H9 (cell line): ENCODE measurements around the gene KCNMA1. TPM values are rescaled to one million over a fixed set of nuclear protein-coding genes. Genes with fewer than 3 reads are reported as not detected.

Experiments used
- DNase-seq: peaks from one replicate; pipeline ENCODE4 v3.0.0-alpha.2; 2017
- H2AFZ ChIP-seq: one replicate; pipeline ENCODE4 v1.6.1; 2013; ENCODE audit warnings: mild to moderate bottlenecking, low read length, control low read depth, moderate library complexity
- H2AK5ac ChIP-seq: 2 replicates; pipeline ENCODE4 v1.6.1; 2013; ENCODE audit warnings: low read length, control low read depth, mixed read lengths; ENCODE audit not compliant: insufficient read length
- H2BK120ac ChIP-seq: one replicate; pipeline ENCODE4 v1.6.1; 2013; ENCODE audit warnings: low read depth, mild to moderate bottlenecking, low read length, control low read depth, inconsistent platforms; ENCODE audit not compliant: poor library complexity, severe bottlenecking
- H2BK12ac ChIP-seq: 2 replicates; pipeline ENCODE4 v1.6.1; 2013; ENCODE audit warnings: low read length, control low read depth, mixed read lengths, low read depth; ENCODE audit not compliant: insufficient read length
- H2BK15ac ChIP-seq: 2 replicates; pipeline ENCODE4 v1.6.1; 2013; ENCODE audit warnings: low read depth, low read length, control low read depth
- H2BK20ac ChIP-seq: one replicate; pipeline ENCODE4 v1.6.1; 2013; ENCODE audit warnings: low read depth, mild to moderate bottlenecking, low read length, control low read depth, inconsistent platforms; ENCODE audit not compliant: poor library complexity, severe bottlenecking
- H2BK5ac ChIP-seq: 2 replicates; pipeline ENCODE4 v1.6.1; 2013; ENCODE audit warnings: low read length, control low read depth, mixed read lengths; ENCODE audit not compliant: insufficient read length
- H3K14ac ChIP-seq: 2 replicates; pipeline ENCODE4 v1.6.1; 2013; ENCODE audit warnings: low read length, control low read depth; ENCODE audit not compliant: insufficient read depth
- H3K18ac ChIP-seq: 2 replicates; pipeline ENCODE4 v1.6.1; 2013; ENCODE audit warnings: low read depth, mild to moderate bottlenecking, mixed read lengths, low read length, control low read depth; ENCODE audit not compliant: insufficient read length
- H3K23ac ChIP-seq: 2 replicates; pipeline ENCODE4 v1.6.1; 2013; ENCODE audit warnings: low read length, control low read depth, mixed read lengths, low read depth; ENCODE audit not compliant: insufficient read length
- H3K23me2 ChIP-seq: 2 replicates; pipeline ENCODE4 v1.6.1; 2013; ENCODE audit warnings: low read depth, mild to moderate bottlenecking, mixed read lengths, low read length, control low read depth; ENCODE audit not compliant: insufficient read length, poor library complexity, severe bottlenecking
- H3K27ac ChIP-seq: 2 replicates; pipeline ENCODE4 v1.5.1; 2013; ENCODE audit warnings: low read length, control low read depth, mixed read lengths, low read depth; ENCODE audit not compliant: insufficient read length
- H3K27me3 ChIP-seq: 2 replicates; pipeline ENCODE4 v1.6.1; 2013; ENCODE audit warnings: low read length, control low read depth, inconsistent platforms; ENCODE audit not compliant: insufficient read depth
- H3K4ac ChIP-seq: 2 replicates; pipeline ENCODE4 v1.6.1; 2013; ENCODE audit warnings: low read depth, mild to moderate bottlenecking, control low read depth, inconsistent platforms, low read length, moderate library complexity
- H3K4me1 ChIP-seq: 2 replicates; pipeline ENCODE4 v1.6.1; 2013; ENCODE audit warnings: low read length, control low read depth, inconsistent platforms; ENCODE audit not compliant: insufficient read depth
- H3K4me2 ChIP-seq: 2 replicates; pipeline ENCODE4 v1.6.1; 2013; ENCODE audit warnings: low read length, control low read depth, mixed read lengths; ENCODE audit not compliant: insufficient read length, insufficient read depth
- H3K56ac ChIP-seq: 2 replicates; pipeline ENCODE4 v1.6.1; 2013; ENCODE audit warnings: low read depth, mild to moderate bottlenecking, mixed read lengths, low read length, control low read depth; ENCODE audit not compliant: insufficient read length
- H3K79me1 ChIP-seq: 2 replicates; pipeline ENCODE4 v1.6.1; 2013; ENCODE audit warnings: low read depth, mild to moderate bottlenecking, moderate library complexity, low read length, control low read depth, inconsistent platforms; ENCODE audit not compliant: insufficient read depth, poor library complexity, severe bottlenecking
- H3K79me2 ChIP-seq: 2 replicates; pipeline ENCODE4 v1.6.1; 2013; ENCODE audit warnings: low read length, control low read depth, inconsistent platforms; ENCODE audit not compliant: insufficient read depth
- H3K9ac ChIP-seq: 2 replicates; pipeline ENCODE4 v1.6.1; 2013; ENCODE audit warnings: low read length, control low read depth, mixed read lengths; ENCODE audit not compliant: insufficient read length; ENCODE audit errors: extremely low read depth
- H3K9me3 ChIP-seq: one replicate; pipeline ENCODE4 v1.6.1; 2013; ENCODE audit warnings: low read depth, low read length, inconsistent platforms; ENCODE audit not compliant: control insufficient read depth
- H3T11ph ChIP-seq: one replicate; pipeline ENCODE4 v1.6.1; 2013; ENCODE audit warnings: mild to moderate bottlenecking, low read length, control low read depth, inconsistent platforms
- H4K20me1 ChIP-seq: one replicate; pipeline ENCODE4 v1.6.1; 2013; ENCODE audit not compliant: control insufficient read depth, insufficient read length, insufficient read depth
- H4K5ac ChIP-seq: 2 replicates; pipeline ENCODE4 v1.6.1; 2013; ENCODE audit warnings: low read depth, mild to moderate bottlenecking, mixed read lengths, low read length, control low read depth; ENCODE audit not compliant: insufficient read length
- H4K8ac ChIP-seq: replicated peaks from 2 replicates; pipeline ENCODE4 v1.6.1; 2013; ENCODE audit warnings: low read length, control low read depth, mixed read lengths, low read depth; ENCODE audit not compliant: insufficient read length
- H4K91ac ChIP-seq: 2 replicates; pipeline ENCODE4 v1.6.1; 2013; ENCODE audit warnings: low read depth, mild to moderate bottlenecking, moderate library complexity, mixed read lengths, low read length, control low read depth; ENCODE audit not compliant: insufficient read length
- H3K27ac Mint-ChIP-seq, 3 experiments: 2 replicates in 2 of 3; 3 replicates in 1 of 3; pipeline ENCODE4 v1.8.0; 2020 to 2021; ENCODE audit warnings: mixed read lengths in 3 of 3, mild to moderate bottlenecking in 1 of 3, moderate library complexity in 1 of 3
- H3K27me3 Mint-ChIP-seq: 2 replicates; pipeline ENCODE4 v1.8.0; 2021; ENCODE audit warnings: low read depth, mild to moderate bottlenecking, moderate library complexity, mixed read lengths
- H3K36me3 Mint-ChIP-seq, 3 experiments: 2 replicates in 2 of 3; 3 replicates in 1 of 3; pipeline ENCODE4 v1.8.0; 2020 to 2021; ENCODE audit warnings: low read depth in 3 of 3, mixed read lengths in 3 of 3; ENCODE audit not compliant: insufficient read depth in 1 of 3
- H3K4me1 Mint-ChIP-seq, 2 experiments: 2 replicates each; pipeline ENCODE4 v1.8.0; 2020; ENCODE audit warnings: mixed read lengths in 2 of 2
- H3K4me3 Mint-ChIP-seq, 2 experiments: 2 replicates in 1 of 2; 3 replicates in 1 of 2; pipeline ENCODE4 v1.8.0; 2020 to 2021; ENCODE audit warnings: mild to moderate bottlenecking in 2 of 2, mixed read lengths in 2 of 2, moderate library complexity in 1 of 2
- H3K9me3 Mint-ChIP-seq, 2 experiments: 2 replicates in 1 of 2; 3 replicates in 1 of 2; pipeline ENCODE4 v1.8.0; 2020; ENCODE audit warnings: mild to moderate bottlenecking in 2 of 2, mixed read lengths in 2 of 2, moderate library complexity in 1 of 2
- WGBS: extraction: QIAGEN DNeasy Blood & Tissue Kit; methylation state at CpG from one replicate; pipeline ENCODE4 v1.1.7; 2013; ENCODE audit warnings: missing lambda C conversion rate, low lambda C conversion rate, mixed read lengths; ENCODE audit not compliant: insufficient read length; ENCODE audit errors: extremely low coverage; 5-methylcytosine and 5-hydroxymethylcytosine counted together
- total RNA-seq: library from RNA; stranded (reverse); gene quantifications from 2 replicates; pipeline ENCODE4 v1.2.1, GENCODE V29; 2021
- TF ChIP-seq, protein P1 (sequence below): fragments of 200-600 bp; sonication (generic); conservative IDR thresholded peaks from 3 replicates; pipeline ENCODE4 v1.8.0; 2021; ENCODE audit warnings: antibody characterized with exemption, mild to moderate bottlenecking

KCNMA1 gene
- total RNA-seq, 1 experiment from 2014 or later = 2.0 TPM

- Histone ChIP-seq H3K27ac (no peak overlapping the region), H3K4ac (no peak overlapping the region), H3K18ac (no peak overlapping the region), H2AFZ (no peak overlapping the region), H3K4me2 (no peak overlapping the region), H2BK120ac (no peak overlapping the region), H3K23me2 (no peaks in the 10 kb centered on the region), H4K20me1 (no peaks in the 10 kb centered on the region), H3K4me1 (peaks cover 5% of the 10 kb centered on the region; the same call in 1 of the 2 replicates), H3K56ac (no peak overlapping the region), H3K14ac (no peak overlapping the region), H3K23ac (no peak overlapping the region), H2BK20ac (no peak overlapping the region), H2AK5ac (no peak overlapping the region), H3T11ph (no peak overlapping the region), H3K27me3 (peaks cover 2% of the 10 kb centered on the region; the same call in 1 of the 2 replicates), H3K79me2 (no peaks in the 10 kb centered on the region), H3K79me1 (no peaks in the 10 kb centered on the region), H2BK12ac (no peak overlapping the region), H4K8ac (no peak overlapping the region), H3K9me3 (no peaks in the 10 kb centered on the region), H2BK5ac (no peak overlapping the region), H4K91ac (no peak overlapping the region), H3K9ac (no peak overlapping the region), H2BK15ac (no peak overlapping the region), H4K5ac (no peak overlapping the region)
- WGBS = no CpG with 5 or more reads among the region's 5 CpGs
- Mint-ChIP-seq H3K27me3 (peaks cover 32% of the 10 kb centered on the region), H3K4me3 (no peak overlapping the region), H3K27ac (peak overlapping the region in 1 of 3 experiments; percentile 94; a peak in 2 of 7 replicates), H3K4me1 (peaks cover 22 to 27% of the 10 kb centered on the region in 2 experiments), H3K36me3 (no peaks in the 10 kb centered on the region), H3K9me3 (no peaks in the 10 kb centered on the region)
- TF ChIP-seq, protein P1, sequence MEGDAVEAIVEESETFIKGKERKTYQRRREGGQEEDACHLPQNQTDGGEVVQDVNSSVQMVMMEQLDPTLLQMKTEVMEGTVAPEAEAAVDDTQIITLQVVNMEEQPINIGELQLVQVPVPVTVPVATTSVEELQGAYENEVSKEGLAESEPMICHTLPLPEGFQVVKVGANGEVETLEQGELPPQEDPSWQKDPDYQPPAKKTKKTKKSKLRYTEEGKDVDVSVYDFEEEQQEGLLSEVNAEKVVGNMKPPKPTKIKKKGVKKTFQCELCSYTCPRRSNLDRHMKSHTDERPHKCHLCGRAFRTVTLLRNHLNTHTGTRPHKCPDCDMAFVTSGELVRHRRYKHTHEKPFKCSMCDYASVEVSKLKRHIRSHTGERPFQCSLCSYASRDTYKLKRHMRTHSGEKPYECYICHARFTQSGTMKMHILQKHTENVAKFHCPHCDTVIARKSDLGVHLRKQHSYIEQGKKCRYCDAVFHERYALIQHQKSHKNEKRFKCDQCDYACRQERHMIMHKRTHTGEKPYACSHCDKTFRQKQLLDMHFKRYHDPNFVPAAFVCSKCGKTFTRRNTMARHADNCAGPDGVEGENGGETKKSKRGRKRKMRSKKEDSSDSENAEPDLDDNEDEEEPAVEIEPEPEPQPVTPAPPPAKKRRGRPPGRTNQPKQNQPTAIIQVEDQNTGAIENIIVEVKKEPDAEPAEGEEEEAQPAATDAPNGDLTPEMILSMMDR = no peak
- no peak for DNase-seq
Observed at GRCh38 chr10:77630507-77630848, 7.1 kb downstream of the KCNMA1 start.
